GM10266 (cell line): ENCODE results near the gene MINDY4.

Experiments
- DNase-seq: peaks from one replicate; pipeline ENCODE4 v3.0.0; 2012; ENCODE audit errors: extremely low spot score
- TF ChIP-seq, protein P1 (sequence below): IDR thresholded peaks from 2 replicates; pipeline ENCODE4 v1.5.1; 2012; ENCODE audit warnings: mild to moderate bottlenecking, low read depth; ENCODE audit not compliant: control insufficient read depth, insufficient read depth; ENCODE audit errors: missing control alignments

The MINDY4 gene

GRCh38 chr7:30838008-30838407, 66.8 kb downstream of the MINDY4 start:
- DNase-seq: no peak
- TF ChIP-seq, protein P1, sequence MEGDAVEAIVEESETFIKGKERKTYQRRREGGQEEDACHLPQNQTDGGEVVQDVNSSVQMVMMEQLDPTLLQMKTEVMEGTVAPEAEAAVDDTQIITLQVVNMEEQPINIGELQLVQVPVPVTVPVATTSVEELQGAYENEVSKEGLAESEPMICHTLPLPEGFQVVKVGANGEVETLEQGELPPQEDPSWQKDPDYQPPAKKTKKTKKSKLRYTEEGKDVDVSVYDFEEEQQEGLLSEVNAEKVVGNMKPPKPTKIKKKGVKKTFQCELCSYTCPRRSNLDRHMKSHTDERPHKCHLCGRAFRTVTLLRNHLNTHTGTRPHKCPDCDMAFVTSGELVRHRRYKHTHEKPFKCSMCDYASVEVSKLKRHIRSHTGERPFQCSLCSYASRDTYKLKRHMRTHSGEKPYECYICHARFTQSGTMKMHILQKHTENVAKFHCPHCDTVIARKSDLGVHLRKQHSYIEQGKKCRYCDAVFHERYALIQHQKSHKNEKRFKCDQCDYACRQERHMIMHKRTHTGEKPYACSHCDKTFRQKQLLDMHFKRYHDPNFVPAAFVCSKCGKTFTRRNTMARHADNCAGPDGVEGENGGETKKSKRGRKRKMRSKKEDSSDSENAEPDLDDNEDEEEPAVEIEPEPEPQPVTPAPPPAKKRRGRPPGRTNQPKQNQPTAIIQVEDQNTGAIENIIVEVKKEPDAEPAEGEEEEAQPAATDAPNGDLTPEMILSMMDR: no peak

- no peak for DNase-seq
- TF ChIP-seq, protein P1: no peak
These were observed 69.2 kb downstream of the MINDY4 start for GRCh38 chr7:30840141-30841024.

GRCh38 chr7:30841025-30841735, 70.0 kb downstream of the MINDY4 start:
- TF ChIP-seq, protein P1: no peak
- no peak for DNase-seq

- TF ChIP-seq, protein P1: no peak
- no peak for DNase-seq
These were observed 70.8 kb downstream of the MINDY4 start for GRCh38 chr7:30841801-30842541.

DNA sequence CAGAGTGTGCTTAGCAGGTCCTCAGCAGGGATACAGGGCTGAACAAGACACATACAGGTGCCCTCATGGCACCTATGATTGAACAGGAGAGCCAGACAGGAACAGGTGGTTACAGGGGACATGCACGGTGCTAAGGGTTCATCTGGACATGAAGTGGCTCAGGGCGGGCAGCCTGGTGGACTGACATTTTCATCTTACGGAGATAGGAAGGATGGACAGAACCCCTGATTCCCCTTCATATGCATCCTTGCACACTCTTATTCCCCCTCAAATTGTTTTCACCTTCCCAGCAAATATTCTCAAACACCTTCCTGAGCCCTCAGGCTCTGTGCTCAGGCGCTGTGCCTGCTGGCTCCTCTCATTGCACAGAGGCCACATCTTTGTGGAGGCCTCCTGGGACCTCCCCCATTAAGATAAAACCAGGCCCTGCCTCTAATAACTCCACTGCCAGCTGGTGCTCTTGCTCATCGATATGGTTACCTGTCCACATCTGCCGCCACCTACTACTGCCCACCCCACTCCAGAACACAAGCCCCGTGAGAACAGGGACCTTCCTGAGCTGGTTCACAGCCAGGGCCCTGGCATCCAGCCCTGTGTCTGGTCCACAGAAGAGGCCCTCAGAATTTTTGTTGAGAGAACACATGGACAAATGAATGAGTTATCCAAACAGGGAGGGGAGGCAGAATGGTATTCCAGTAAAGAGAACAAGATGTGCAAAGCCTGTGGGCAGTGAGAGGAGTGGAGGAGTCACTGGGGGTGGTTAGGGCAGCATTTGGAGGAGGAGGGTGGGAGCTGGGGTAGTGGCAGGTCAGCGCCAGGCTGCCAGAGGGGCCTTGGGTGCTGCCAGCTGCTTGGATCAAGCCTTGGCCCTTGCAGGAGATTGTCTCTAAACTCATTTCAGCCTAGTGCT, 71.6 kb downstream of the MINDY4 start:
- no peak for DNase-seq
- TF ChIP-seq, protein P1: no peak

GRCh38 chr7:30843741-30844482, 72.7 kb downstream of the MINDY4 start:
- no peak for DNase-seq
- TF ChIP-seq, protein P1: no peak
